K562 (cell line): ENCODE measurements around the gene PGK2. TPM values are rescaled to one million over a fixed set of nuclear protein-coding genes. Genes with fewer than 3 reads are reported as not detected.

ENCODE experiments used
- MNT ChIP-seq, 2 experiments: fragments of 450-650 bp; conservative IDR thresholded peaks; 2 replicates each; pipeline ENCODE4 v1.6.1; 2017; ENCODE audit warnings: mild to moderate bottlenecking in 2 of 2, moderate library complexity in 2 of 2
- SAFB2 ChIP-seq: fragments of 200-400 bp; formaldehyde crosslinking; IDR thresholded peaks from 2 replicates; pipeline ENCODE4 v1.6.1; 2018; ENCODE audit warnings: borderline replicate concordance, low read length, low read depth, moderate library complexity; ENCODE audit not compliant: severe bottlenecking
- TEAD4 ChIP-seq, 2 experiments: sonication (generic) in 1 of 2; formaldehyde crosslinking in 1 of 2; IDR thresholded peaks; 2 replicates each; pipeline versions ENCODE4 v1.6.1 to v1.8.0; 2012 to 2022; ENCODE audit warnings: borderline replicate concordance in 1 of 2, inconsistent platforms in 1 of 2, low read length in 1 of 2, mild to moderate bottlenecking in 1 of 2, missing genetic modification reagents in 1 of 2
- ZNF407 ChIP-seq: fragments of 450-650 bp; IDR thresholded peaks from 2 replicates; pipeline ENCODE4 v1.6.1; 2016; ENCODE audit warnings: low read depth
- polyA plus RNA-seq, 8 experiments: library from polyadenylated mRNA; depleted of rRNA in 4 of 8; stranded (reverse) in 5 of 8; unstranded in 3 of 8; fragments of >200 nt; fragmentation: Nextera tagmentation in 2 of 8; fragmentation: Illumina TruSeq in 1 of 8; extraction: Ambion mirVana in 2 of 8; extraction: Trizol in 1 of 8; gene quantifications; 2 replicates each; pipeline versions ENCODE4 v1.2.1 to v1.2.3, GENCODE V29; 2011 to 2014; ENCODE audit warnings: inconsistent platforms in 1 of 8, missing spikeins in 1 of 8
- total RNA-seq, 7 experiments: library from RNA; depleted of rRNA in 6 of 7; stranded (reverse); fragments of >200 nt in 6 of 7; fragmentation: Illumina TruSeq in 2 of 7; extraction: Trizol in 2 of 7; gene quantifications; 2 replicates each; pipeline versions ENCODE4 v1.2.1 to v1.2.3, GENCODE V29; 2011 to 2021; ENCODE audit warnings: low replicate concordance in 1 of 7
- TF ChIP-seq, protein P1 (sequence below): fragments of 450-650 bp; IDR thresholded peaks from 2 replicates; pipeline ENCODE4 v1.6.1; 2016; ENCODE audit warnings: mild to moderate bottlenecking, moderate library complexity

PGK2 gene
- total and polyA plus RNA-seq, 9 of the 15 experiments (the other 6 are each of a cell fraction or from before 2014, with no cell fraction given) = not detected

DNA sequence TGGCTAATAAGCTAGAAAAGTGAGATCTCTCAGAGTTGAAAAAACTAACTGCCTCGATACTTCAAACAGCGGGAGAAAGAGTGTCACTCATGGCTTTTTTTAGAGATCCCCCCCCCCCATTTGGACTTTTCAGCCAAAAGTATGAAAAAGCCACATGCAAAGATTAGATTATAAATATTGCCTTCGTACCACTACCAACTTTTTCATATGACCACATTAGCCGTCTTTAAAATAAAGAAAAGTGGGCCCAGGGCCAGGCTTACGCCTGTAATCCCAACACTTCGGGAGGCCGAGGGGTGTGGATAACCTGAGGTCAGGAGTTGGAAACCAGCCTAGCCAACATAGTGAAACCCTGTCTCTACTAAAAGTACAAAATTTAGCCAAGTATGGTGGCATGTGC is 4.4 kb downstream of the PGK2 start (continued):
- TF ChIP-seq ZNF407 (no peak), SAFB2 (no peak), TEAD4 (IDR thresholded peaks at IDR 0.05; ENCODE audit: low read length) (no peak), TEAD4 (CRISPR knock-in tag; IDR thresholded peaks at IDR 0.05; ENCODE audit: borderline replicate concordance) (no peak), MNT (conservative IDR thresholded peaks at IDR 0.05) (no peak)
- TF ChIP-seq, protein P1, sequence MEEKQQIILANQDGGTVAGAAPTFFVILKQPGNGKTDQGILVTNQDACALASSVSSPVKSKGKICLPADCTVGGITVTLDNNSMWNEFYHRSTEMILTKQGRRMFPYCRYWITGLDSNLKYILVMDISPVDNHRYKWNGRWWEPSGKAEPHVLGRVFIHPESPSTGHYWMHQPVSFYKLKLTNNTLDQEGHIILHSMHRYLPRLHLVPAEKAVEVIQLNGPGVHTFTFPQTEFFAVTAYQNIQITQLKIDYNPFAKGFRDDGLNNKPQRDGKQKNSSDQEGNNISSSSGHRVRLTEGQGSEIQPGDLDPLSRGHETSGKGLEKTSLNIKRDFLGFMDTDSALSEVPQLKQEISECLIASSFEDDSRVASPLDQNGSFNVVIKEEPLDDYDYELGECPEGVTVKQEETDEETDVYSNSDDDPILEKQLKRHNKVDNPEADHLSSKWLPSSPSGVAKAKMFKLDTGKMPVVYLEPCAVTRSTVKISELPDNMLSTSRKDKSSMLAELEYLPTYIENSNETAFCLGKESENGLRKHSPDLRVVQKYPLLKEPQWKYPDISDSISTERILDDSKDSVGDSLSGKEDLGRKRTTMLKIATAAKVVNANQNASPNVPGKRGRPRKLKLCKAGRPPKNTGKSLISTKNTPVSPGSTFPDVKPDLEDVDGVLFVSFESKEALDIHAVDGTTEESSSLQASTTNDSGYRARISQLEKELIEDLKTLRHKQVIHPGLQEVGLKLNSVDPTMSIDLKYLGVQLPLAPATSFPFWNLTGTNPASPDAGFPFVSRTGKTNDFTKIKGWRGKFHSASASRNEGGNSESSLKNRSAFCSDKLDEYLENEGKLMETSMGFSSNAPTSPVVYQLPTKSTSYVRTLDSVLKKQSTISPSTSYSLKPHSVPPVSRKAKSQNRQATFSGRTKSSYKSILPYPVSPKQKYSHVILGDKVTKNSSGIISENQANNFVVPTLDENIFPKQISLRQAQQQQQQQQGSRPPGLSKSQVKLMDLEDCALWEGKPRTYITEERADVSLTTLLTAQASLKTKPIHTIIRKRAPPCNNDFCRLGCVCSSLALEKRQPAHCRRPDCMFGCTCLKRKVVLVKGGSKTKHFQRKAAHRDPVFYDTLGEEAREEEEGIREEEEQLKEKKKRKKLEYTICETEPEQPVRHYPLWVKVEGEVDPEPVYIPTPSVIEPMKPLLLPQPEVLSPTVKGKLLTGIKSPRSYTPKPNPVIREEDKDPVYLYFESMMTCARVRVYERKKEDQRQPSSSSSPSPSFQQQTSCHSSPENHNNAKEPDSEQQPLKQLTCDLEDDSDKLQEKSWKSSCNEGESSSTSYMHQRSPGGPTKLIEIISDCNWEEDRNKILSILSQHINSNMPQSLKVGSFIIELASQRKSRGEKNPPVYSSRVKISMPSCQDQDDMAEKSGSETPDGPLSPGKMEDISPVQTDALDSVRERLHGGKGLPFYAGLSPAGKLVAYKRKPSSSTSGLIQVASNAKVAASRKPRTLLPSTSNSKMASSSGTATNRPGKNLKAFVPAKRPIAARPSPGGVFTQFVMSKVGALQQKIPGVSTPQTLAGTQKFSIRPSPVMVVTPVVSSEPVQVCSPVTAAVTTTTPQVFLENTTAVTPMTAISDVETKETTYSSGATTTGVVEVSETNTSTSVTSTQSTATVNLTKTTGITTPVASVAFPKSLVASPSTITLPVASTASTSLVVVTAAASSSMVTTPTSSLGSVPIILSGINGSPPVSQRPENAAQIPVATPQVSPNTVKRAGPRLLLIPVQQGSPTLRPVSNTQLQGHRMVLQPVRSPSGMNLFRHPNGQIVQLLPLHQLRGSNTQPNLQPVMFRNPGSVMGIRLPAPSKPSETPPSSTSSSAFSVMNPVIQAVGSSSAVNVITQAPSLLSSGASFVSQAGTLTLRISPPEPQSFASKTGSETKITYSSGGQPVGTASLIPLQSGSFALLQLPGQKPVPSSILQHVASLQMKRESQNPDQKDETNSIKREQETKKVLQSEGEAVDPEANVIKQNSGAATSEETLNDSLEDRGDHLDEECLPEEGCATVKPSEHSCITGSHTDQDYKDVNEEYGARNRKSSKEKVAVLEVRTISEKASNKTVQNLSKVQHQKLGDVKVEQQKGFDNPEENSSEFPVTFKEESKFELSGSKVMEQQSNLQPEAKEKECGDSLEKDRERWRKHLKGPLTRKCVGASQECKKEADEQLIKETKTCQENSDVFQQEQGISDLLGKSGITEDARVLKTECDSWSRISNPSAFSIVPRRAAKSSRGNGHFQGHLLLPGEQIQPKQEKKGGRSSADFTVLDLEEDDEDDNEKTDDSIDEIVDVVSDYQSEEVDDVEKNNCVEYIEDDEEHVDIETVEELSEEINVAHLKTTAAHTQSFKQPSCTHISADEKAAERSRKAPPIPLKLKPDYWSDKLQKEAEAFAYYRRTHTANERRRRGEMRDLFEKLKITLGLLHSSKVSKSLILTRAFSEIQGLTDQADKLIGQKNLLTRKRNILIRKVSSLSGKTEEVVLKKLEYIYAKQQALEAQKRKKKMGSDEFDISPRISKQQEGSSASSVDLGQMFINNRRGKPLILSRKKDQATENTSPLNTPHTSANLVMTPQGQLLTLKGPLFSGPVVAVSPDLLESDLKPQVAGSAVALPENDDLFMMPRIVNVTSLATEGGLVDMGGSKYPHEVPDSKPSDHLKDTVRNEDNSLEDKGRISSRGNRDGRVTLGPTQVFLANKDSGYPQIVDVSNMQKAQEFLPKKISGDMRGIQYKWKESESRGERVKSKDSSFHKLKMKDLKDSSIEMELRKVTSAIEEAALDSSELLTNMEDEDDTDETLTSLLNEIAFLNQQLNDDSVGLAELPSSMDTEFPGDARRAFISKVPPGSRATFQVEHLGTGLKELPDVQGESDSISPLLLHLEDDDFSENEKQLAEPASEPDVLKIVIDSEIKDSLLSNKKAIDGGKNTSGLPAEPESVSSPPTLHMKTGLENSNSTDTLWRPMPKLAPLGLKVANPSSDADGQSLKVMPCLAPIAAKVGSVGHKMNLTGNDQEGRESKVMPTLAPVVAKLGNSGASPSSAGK = peak; percentile 63; the same call in 1 of the 2 replicates
